OCI-LY1 (cell line): ENCODE measurements around the gene CXCR5.

Source experiments
- H2AFZ ChIP-seq: fragments of 200-600 bp; sonication (generic), shearing (Covaris generic); 2 replicates; pipeline ENCODE4 v1.6.0; 2014; ENCODE audit warnings: antibody characterized with exemption, mild to moderate bottlenecking, low read length
- H3F3A ChIP-seq: fragments of 200-600 bp; sonication (generic), shearing (Covaris generic); 2 replicates; pipeline ENCODE4 v1.6.0; 2014; ENCODE audit warnings: mild to moderate bottlenecking, antibody characterized with exemption, low read length, moderate library complexity; ENCODE audit not compliant: insufficient read depth
- H3K27ac ChIP-seq: fragments of 200-600 bp; sonication (generic); 2 replicates; pipeline ENCODE4 v1.5.1; 2014; ENCODE audit warnings: low read length, mixed run types, mild to moderate bottlenecking, low read depth; ENCODE audit not compliant: poor library complexity, severe bottlenecking
- H3K27me3 ChIP-seq: fragments of 200-600 bp; sonication (generic); 2 replicates; pipeline ENCODE4 v1.6.0; 2014; ENCODE audit warnings: antibody characterized with exemption, mild to moderate bottlenecking, low read length, moderate library complexity; ENCODE audit not compliant: insufficient read depth
- H3K36me3 ChIP-seq: fragments of 200-600 bp; sonication (generic); 2 replicates; pipeline ENCODE4 v1.6.1; 2014; ENCODE audit warnings: mild to moderate bottlenecking, antibody characterized with exemption, low read length, moderate library complexity, mixed read lengths; ENCODE audit not compliant: insufficient read depth
- H3K4me1 ChIP-seq: fragments of 200-600 bp; sonication (generic); 2 replicates; pipeline ENCODE4 v1.5.1; 2014; ENCODE audit warnings: mild to moderate bottlenecking, low read length, moderate library complexity; ENCODE audit not compliant: insufficient read depth, severe bottlenecking
- H3K4me2 ChIP-seq: fragments of 200-600 bp; sonication (generic), shearing (Covaris generic); 2 replicates; pipeline ENCODE4 v1.6.1; 2014; ENCODE audit warnings: low read length
- H3K4me3 ChIP-seq: fragments of 200-600 bp; sonication (generic); 2 replicates; pipeline ENCODE4 v1.5.1; 2014; ENCODE audit warnings: low read length, low read depth, mild to moderate bottlenecking, mixed read lengths; ENCODE audit not compliant: poor library complexity, severe bottlenecking
- H3K79me2 ChIP-seq: fragments of 200-600 bp; shearing (Covaris generic); 2 replicates; pipeline ENCODE4 v1.6.1; 2016; ENCODE audit warnings: mixed run types, low read length, mixed read lengths; ENCODE audit not compliant: insufficient read depth
- H3K9ac ChIP-seq: fragments of 200-600 bp; sonication (generic), shearing (Covaris generic); 2 replicates; pipeline ENCODE4 v1.6.1; 2014; ENCODE audit warnings: mild to moderate bottlenecking, low read length, mixed read lengths
- H3K9me2 ChIP-seq: fragments of 200-600 bp; sonication (generic), shearing (Covaris generic); 2 replicates; pipeline ENCODE4 v1.6.1; 2014; ENCODE audit warnings: low read depth, mild to moderate bottlenecking, low read length, mixed read lengths
- H3K9me3 ChIP-seq: fragments of 200-600 bp; shearing (Covaris generic); 2 replicates; pipeline ENCODE4 v1.6.1; 2014; ENCODE audit warnings: low read length, mixed read lengths
- H4K20me1 ChIP-seq: fragments of 200-600 bp; sonication (generic), shearing (Covaris generic); 2 replicates; pipeline ENCODE4 v1.6.0; 2016; ENCODE audit warnings: mild to moderate bottlenecking, low read length; ENCODE audit not compliant: insufficient read depth
- CTCF ChIP-seq: fragments of 200-600 bp; sonication (generic), shearing (Covaris generic); IDR thresholded peaks from 2 replicates; pipeline ENCODE4 v1.5.1; 2017; ENCODE audit warnings: mild to moderate bottlenecking, antibody characterized with exemption, low read length, moderate library complexity, mixed read lengths
- EZH2 ChIP-seq: fragments of 200-600 bp; sonication (generic), shearing (Covaris generic); IDR thresholded peaks from 2 replicates; pipeline ENCODE4 v1.8.0; 2017; ENCODE audit warnings: borderline replicate concordance, mixed run types, mild to moderate bottlenecking, antibody characterized with exemption, low read length, moderate library complexity, mixed read lengths

The CXCR5 gene

DNA sequence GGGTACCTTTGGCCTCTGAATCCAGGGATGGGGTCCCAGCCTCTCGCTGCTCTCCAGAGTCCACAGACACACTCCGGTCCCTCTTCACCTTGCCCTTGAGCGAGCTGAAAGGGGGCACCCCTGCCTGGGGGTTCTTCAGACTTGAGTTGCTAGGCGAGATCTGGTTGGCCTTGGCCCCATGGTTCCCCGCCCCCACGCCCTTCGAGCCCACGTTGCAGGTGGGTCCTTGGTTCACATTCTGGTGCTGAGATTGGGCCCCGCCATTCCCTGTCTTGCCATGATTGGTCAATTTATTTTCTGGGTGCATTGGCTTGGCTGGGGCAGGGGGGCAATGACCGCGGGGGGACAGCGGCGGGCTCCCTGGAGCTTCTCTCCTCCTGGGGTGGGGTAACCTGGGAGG, 24.6 kb downstream of the CXCR5 start:
- H3K9me3 ChIP-seq: no peaks in the 10 kb centered on the region
- H3K4me1 ChIP-seq: peaks cover 33% of the 10 kb centered on the region

DNA sequence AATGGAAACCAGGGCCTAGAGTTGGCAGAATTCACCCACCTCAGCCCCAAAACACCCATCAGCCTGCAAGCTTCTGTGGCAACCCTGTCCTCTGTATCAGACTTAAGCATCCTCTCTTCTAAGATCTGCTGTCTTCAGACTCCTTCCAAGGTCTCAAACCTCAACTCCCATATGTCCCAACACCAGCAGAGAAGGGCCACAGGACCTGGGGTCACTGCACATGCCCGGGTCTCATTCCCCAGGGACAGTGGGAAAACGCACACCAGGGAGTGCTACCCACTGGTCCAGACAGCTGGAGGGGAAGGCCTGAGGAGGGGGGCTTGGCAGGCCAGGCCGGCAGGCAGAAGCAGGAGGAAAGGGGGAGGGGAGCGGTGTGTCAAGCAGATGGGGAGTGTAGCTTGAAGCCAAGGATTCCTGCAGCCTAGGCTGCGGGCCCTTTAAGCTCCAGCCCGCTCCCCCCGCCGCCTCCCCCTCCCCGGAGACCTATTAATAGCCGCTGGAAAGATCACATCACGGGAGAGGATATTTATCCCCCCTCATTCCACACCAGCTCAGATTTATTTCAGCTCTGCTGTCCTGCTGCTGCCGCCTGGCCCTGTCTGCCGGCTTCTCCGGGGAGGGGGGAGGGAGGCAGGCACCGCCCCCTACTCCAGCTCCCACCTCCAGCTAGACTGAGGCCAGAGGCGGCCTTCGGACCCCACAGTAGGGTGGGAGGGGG, 25.4 kb downstream of the CXCR5 start:
- Histone ChIP-seq H3K27ac (no peak overlapping the region), H3K36me3 (no peaks in the 10 kb centered on the region), H3K9ac (no peak overlapping the region), H3K9me2 (no peaks in the 10 kb centered on the region), H4K20me1 (no peaks in the 10 kb centered on the region), H3K27me3 (no peaks in the 10 kb centered on the region), H2AFZ (no peak overlapping the region), H3F3A (no peaks in the 10 kb centered on the region), H3K79me2 (no peaks in the 10 kb centered on the region), H3K4me3 (no peak overlapping the region), H3K9me3 (no peaks in the 10 kb centered on the region), H3K4me2 (no peak overlapping the region), H3K4me1 (peaks cover 37% of the 10 kb centered on the region)
- TF ChIP-seq CTCF (no peak), EZH2 (no peak)

More for the DNA sequence above, 24.6 kb downstream of the CXCR5 start:
- H2AFZ ChIP-seq: no peak overlapping the region
- no peaks in the 10 kb centered on the region for H3K79me2 ChIP-seq
- H3K9ac ChIP-seq: no peak overlapping the region
- H3F3A ChIP-seq: no peaks in the 10 kb centered on the region
- H3K27ac ChIP-seq: no peak overlapping the region
- H3K4me2 ChIP-seq: no peak overlapping the region
- no peaks in the 10 kb centered on the region for H3K36me3 ChIP-seq
- TF ChIP-seq CTCF (no peak), EZH2 (no peak)
- H3K27me3 ChIP-seq: no peaks in the 10 kb centered on the region
- no peaks in the 10 kb centered on the region for H4K20me1 ChIP-seq
- H3K4me3 ChIP-seq: no peak overlapping the region
- H3K9me2 ChIP-seq: no peaks in the 10 kb centered on the region

DNA sequence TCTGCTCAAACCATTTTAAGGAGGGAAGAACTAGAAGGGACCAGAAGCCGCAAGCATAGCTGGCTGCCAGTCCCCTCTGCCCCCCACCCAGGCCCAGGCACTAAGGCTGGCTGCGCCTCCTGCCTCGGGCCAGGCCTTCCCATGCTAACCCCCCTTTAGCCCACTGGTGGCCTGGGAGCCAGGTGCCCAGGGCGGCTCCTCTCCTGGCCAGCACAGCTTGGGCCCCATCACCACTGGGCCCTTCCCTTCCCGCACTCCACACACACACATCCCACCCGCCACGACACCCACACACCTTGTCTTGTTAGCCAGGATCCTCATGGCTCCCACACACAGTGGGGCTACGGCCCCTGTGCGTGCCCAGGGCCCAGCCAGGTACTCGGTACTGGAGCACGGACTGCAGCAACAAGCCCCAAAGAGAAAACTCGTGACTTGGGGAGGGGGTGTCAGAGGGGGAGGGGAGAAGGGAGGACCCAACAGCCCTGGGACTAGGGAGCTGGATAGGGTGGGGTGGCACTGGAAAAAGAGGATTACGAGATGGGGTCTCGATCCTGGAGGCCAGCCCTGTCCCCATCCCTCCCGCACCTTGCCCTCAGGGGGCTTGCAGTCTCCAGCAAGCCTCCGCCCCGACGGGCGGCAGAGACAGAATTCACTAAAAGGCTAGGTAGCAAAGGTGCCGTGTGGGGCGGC, 26.1 kb downstream of the CXCR5 start:
- no peaks in the 10 kb centered on the region for H3K9me3 ChIP-seq
- H3K4me2 ChIP-seq: no peak overlapping the region
- no peak for TF ChIP-seq EZH2
- TF ChIP-seq CTCF: no peak
- no peaks in the 10 kb centered on the region for H3K9me2 ChIP-seq
- no peaks in the 10 kb centered on the region for H3K27me3 ChIP-seq
- no peaks in the 10 kb centered on the region for H3F3A ChIP-seq
- peaks cover 45% of the 10 kb centered on the region for H3K4me1 ChIP-seq
- no peak overlapping the region for H3K9ac ChIP-seq
- no peak overlapping the region for H3K4me3 ChIP-seq
- H2AFZ ChIP-seq: no peak overlapping the region
- H3K79me2 ChIP-seq: no peaks in the 10 kb centered on the region
- H3K27ac ChIP-seq: no peak overlapping the region
- no peaks in the 10 kb centered on the region for H4K20me1 ChIP-seq
- no peaks in the 10 kb centered on the region for H3K36me3 ChIP-seq
